ENCODE results near the gene FUT6.
A peak's percentile ranks its signal among the peaks of the same experiment; 100 is the strongest.
"Not testable (repeated sequence)": the region's sequence is repeated elsewhere in the genome, so short reads cannot be mapped to it uniquely, and the experiment has no call there.

FUT6 gene

DNA sequence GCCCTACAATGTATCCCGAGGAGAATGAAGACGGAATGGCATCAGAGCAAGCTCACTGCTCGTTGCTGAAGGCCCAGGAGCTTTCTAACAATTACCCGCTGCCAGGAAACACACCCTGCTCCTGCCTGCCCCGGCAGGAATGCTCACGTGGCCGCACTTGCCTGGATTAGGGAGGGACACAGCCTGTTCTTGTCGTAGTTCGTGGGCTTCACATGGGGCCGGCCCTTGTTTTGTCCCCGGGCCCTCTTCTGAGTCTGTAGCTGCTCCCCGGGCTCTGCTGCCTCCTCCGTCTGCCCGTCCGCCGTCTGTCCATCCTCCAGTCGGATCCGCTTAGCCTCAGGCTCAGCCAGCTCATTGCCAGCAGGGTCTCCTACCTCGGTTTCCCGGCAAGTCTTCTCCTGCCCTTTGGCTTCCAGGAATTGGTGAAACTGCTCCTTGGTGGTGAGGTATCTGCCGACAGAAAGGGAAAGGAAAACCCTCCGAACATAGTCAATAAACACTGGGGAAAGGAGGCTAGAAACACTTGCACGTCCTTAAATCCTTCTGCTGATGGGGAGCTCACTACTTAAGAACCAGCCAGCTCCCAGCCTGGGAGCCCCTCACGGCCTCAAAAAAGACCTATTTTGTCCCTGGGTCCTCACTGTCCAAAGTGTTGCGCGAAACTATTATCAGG is 49.5 kb downstream of the FUT6 start:
- no peaks in the 10 kb centered on the region for H3K9me3 ChIP-seq (ENCODE audit: control insufficient read depth, insufficient read depth, low read depth, low read length)
- no peak overlapping the region for H3K9ac ChIP-seq (ENCODE audit: low read length)
- peaks cover 50% of the 10 kb centered on the region for H3K36me3 ChIP-seq (ENCODE audit: control insufficient read depth, insufficient read depth, low read length)
- H3K27ac ChIP-seq (ENCODE audit: low read depth, low read length): no peak overlapping the region
- H3K27me3 ChIP-seq (ENCODE audit: control insufficient read depth, insufficient read depth, low read length): no peaks in the 10 kb centered on the region
- H3K4me3 ChIP-seq (ENCODE audit: low read depth, low read length): peak overlapping the region; percentile 78
- no peaks in the 10 kb centered on the region for H3K4me1 ChIP-seq (ENCODE audit: control insufficient read depth, insufficient read depth, low read length)

- Histone ChIP-seq H3K4me1 (ENCODE audit: control insufficient read depth, insufficient read depth, low read length) (no peaks in the 10 kb centered on the region), H3K9me3 (ENCODE audit: control insufficient read depth, insufficient read depth, low read depth, low read length) (no peaks in the 10 kb centered on the region), H3K36me3 (ENCODE audit: control insufficient read depth, insufficient read depth, low read length) (peaks cover 56% of the 10 kb centered on the region), H3K4me3 (ENCODE audit: low read depth, low read length) (no peak overlapping the region), H3K27me3 (ENCODE audit: control insufficient read depth, insufficient read depth, low read length) (no peaks in the 10 kb centered on the region), H3K9ac (ENCODE audit: low read length) (no peak overlapping the region), H3K27ac (ENCODE audit: low read depth, low read length) (no peak overlapping the region)
These were observed 50.1 kb downstream of the FUT6 start for GRCh38 chr19:5789351-5789761.

DNA sequence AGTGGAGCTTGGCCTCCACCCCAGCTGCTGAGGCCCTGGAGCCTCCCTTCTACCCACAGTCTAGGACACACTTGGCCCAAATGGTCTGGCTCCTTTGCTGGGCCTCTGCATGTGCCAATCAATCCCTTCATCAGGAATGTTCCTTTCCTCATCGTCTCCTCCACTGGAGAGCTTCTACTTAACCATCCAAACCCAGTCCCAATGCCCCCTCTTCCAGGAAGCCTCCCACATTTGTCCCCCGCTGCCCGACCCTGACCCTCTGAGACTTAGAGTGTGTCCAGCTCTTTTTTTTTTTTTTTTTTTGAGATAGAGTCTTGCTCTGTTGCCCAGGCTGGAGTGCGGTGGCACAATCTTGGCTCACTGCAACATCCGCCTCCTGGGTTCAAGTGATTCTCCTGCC is 51.1 kb downstream of the FUT6 start:
- Histone ChIP-seq H3K4me3 (ENCODE audit: low read depth, low read length) (no peak overlapping the region), H3K27me3 (ENCODE audit: control insufficient read depth, insufficient read depth, low read length) (no peaks in the 10 kb centered on the region), H3K27ac (ENCODE audit: low read depth, low read length) (no peak overlapping the region), H3K9ac (ENCODE audit: low read length) (no peak overlapping the region), H3K9me3 (ENCODE audit: control insufficient read depth, insufficient read depth, low read depth, low read length) (no peaks in the 10 kb centered on the region), H3K36me3 (ENCODE audit: control insufficient read depth, insufficient read depth, low read length) (peaks cover 60% of the 10 kb centered on the region), H3K4me1 (ENCODE audit: control insufficient read depth, insufficient read depth, low read length) (no peaks in the 10 kb centered on the region)

DNA sequence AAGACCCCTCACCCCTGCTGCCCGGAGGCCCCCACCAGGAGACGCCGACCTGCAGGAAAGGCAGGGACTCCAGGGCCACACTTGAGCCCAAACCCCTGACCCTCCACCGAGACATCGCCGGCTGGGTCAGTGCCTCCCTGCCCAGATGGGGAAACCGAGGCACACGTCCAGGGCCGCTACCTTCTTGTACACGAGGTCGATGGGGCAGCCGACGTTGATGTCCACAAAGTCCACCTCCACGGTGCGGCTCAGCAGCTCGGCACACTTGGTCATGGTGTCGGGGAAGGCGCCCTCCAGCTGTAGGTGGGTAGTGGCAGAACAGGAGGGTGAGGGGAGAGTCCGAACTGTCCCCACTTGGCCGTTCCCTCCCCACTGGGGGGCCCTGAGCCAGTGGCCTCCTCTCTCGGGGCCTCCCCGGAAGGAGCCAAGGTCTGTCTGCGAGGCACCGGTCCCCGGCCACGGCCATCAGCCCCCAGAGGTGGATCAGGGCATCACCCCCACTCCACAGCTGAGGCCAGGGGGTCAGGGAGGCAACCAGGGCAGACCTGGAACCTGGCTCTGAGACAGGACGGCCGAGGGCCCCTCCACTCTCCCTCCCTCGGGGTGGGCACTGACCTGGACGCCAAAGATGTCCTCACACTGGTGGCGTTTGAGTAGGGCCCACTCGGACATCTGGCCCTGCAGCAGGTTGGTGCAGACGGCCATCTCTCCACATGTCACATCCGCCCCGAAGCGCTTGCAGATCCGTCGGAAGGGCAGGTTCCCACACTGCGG is 51.9 kb downstream of the FUT6 start:
- Histone ChIP-seq H3K4me3 (ENCODE audit: low read depth, low read length) (no peak overlapping the region), H3K9ac (ENCODE audit: low read length) (no peak overlapping the region), H3K27me3 (ENCODE audit: control insufficient read depth, insufficient read depth, low read length) (no peaks in the 10 kb centered on the region), H3K36me3 (ENCODE audit: control insufficient read depth, insufficient read depth, low read length) (peaks cover 64% of the 10 kb centered on the region), H3K4me1 (ENCODE audit: control insufficient read depth, insufficient read depth, low read length) (no peaks in the 10 kb centered on the region), H3K9me3 (ENCODE audit: control insufficient read depth, insufficient read depth, low read depth, low read length) (no peaks in the 10 kb centered on the region), H3K27ac (ENCODE audit: low read depth, low read length) (no peak overlapping the region)

DNA sequence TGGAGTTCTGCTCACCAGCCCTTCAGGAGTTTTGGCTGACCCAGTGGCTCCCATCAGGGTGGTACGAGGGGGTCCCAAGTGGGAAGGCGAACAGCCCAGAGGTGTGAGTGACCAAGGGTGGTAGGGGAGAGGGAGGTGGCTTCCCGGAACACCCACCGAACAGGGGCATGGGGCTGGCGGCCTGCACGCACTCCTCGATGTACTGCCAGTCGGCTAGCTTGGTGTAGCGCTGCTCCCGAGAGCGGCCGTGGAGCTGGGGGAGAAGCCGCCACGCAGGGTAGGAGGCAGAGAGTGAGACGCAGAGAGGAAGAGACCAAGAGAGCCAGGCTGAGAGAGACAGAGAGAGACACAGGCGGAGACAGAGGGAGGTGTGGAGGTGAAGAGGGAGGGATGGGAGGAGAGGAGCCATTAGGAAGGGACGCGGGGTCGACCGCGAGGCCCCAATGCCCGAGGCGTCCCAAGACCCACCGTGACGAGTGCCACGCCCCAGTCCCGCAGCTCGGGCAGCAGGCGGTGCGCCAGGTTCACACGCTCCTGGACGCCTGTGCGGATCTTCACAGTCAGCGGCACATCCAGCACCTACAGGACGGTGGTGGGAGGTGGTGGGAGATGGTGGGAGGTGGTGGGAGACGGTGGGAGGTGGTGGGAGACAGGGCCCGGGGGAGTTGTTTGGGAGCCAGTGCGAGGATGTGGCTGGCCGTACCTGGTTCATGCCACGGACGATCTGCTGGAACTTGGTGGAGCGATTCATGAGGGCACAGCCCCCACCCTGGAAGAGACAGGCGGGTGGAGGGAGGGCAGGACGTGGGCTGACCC is 52.7 kb downstream of the FUT6 start:
- H3K4me3 ChIP-seq (ENCODE audit: low read depth, low read length): no peak overlapping the region
- no peaks in the 10 kb centered on the region for H3K9me3 ChIP-seq (ENCODE audit: control insufficient read depth, insufficient read depth, low read depth, low read length)
- H3K36me3 ChIP-seq (ENCODE audit: control insufficient read depth, insufficient read depth, low read length): peaks cover 67% of the 10 kb centered on the region
- no peaks in the 10 kb centered on the region for H3K4me1 ChIP-seq (ENCODE audit: control insufficient read depth, insufficient read depth, low read length)
- no peak overlapping the region for H3K27ac ChIP-seq (ENCODE audit: low read depth, low read length)
- H3K27me3 ChIP-seq (ENCODE audit: control insufficient read depth, insufficient read depth, low read length): no peaks in the 10 kb centered on the region
- no peak overlapping the region for H3K9ac ChIP-seq (ENCODE audit: low read length)

- Histone ChIP-seq H3K36me3 (ENCODE audit: control insufficient read depth, insufficient read depth, low read length) (peaks cover 67% of the 10 kb centered on the region), H3K4me3 (ENCODE audit: low read depth, low read length) (no peak overlapping the region)
These were observed 54.1 kb downstream of the FUT6 start for GRCh38 chr19:5785423-5785822.

GRCh38 chr19:5784581-5785147 is 54.8 kb downstream of the FUT6 start, which contains the start of gene PRR22:
PRR22 (minus strand) TSS chr19:5784746; CDS start chr19:5784660, 86 bp downstream.
- no peak within 1 kb of the TSS for H3K27ac ChIP-seq (ENCODE audit: low read depth, low read length)
- H3K4me3 ChIP-seq (ENCODE audit: low read depth, low read length): no peak within 1 kb of the TSS
- H3K4me1 ChIP-seq (ENCODE audit: control insufficient read depth, insufficient read depth, low read length): no peaks in the 10 kb centered on the region
- H3K36me3 ChIP-seq (ENCODE audit: control insufficient read depth, insufficient read depth, low read length): peaks cover 62% of the 10 kb centered on the region
- H3K27me3 ChIP-seq (ENCODE audit: control insufficient read depth, insufficient read depth, low read length): no peaks in the 10 kb centered on the region
- H3K9ac ChIP-seq (ENCODE audit: low read length): no peak within 1 kb of the TSS
- H3K9me3 ChIP-seq (ENCODE audit: control insufficient read depth, insufficient read depth, low read depth, low read length): no peaks in the 10 kb centered on the region

More at GRCh38 chr19:5785423-5785822, 54.1 kb downstream of the FUT6 start:
- no peak overlapping the region for H3K9ac ChIP-seq (ENCODE audit: low read length)
- no peaks in the 10 kb centered on the region for H3K27me3 ChIP-seq (ENCODE audit: control insufficient read depth, insufficient read depth, low read length)
- no peak overlapping the region for H3K27ac ChIP-seq (ENCODE audit: low read depth, low read length)
- no peaks in the 10 kb centered on the region for H3K4me1 ChIP-seq (ENCODE audit: control insufficient read depth, insufficient read depth, low read length)
- H3K9me3 ChIP-seq (ENCODE audit: control insufficient read depth, insufficient read depth, low read depth, low read length): no peaks in the 10 kb centered on the region

GRCh38 chr19:5782945-5783919 is 56.3 kb downstream of the FUT6 start:
- H3K36me3 ChIP-seq (ENCODE audit: control insufficient read depth, insufficient read depth, low read length): peaks cover 49% of the 10 kb centered on the region
- H3K4me1 ChIP-seq (ENCODE audit: control insufficient read depth, insufficient read depth, low read length): no peaks in the 10 kb centered on the region
- no peaks in the 10 kb centered on the region for H3K27me3 ChIP-seq (ENCODE audit: control insufficient read depth, insufficient read depth, low read length)

DNA sequence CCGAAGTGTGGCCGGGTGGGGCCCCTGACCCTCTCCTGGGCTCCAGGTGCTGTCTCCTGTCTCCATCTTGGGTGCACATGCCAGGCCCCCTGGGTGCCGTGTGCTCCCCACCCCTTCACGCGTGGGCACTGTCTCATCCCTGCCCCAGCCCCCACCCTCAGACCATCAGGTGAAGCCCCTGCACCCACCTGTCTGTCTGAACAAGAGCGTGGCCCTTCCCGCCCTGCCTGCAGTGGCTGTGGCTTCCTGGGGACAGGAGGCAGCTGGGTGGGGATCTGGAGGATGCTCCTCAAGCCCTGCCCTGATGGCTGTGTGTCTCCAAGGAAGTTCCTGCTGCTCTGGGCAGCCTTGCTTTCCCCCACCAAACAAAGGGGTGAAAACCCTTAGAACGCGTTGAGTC is 57.2 kb downstream of the FUT6 start:
- peaks cover 40% of the 10 kb centered on the region for H3K36me3 ChIP-seq (ENCODE audit: control insufficient read depth, insufficient read depth, low read length)
- no peaks in the 10 kb centered on the region for H3K4me1 ChIP-seq (ENCODE audit: control insufficient read depth, insufficient read depth, low read length)
- H3K9me3 ChIP-seq (ENCODE audit: control insufficient read depth, insufficient read depth, low read depth, low read length): no peaks in the 10 kb centered on the region
- H3K27me3 ChIP-seq (ENCODE audit: control insufficient read depth, insufficient read depth, low read length): no peaks in the 10 kb centered on the region
- no peak overlapping the region for H3K4me3 ChIP-seq (ENCODE audit: low read depth, low read length)
- no peak overlapping the region for H3K9ac ChIP-seq (ENCODE audit: low read length)
- no peak overlapping the region for H3K27ac ChIP-seq (ENCODE audit: low read depth, low read length)

More at GRCh38 chr19:5782945-5783919, 56.3 kb downstream of the FUT6 start:
- H3K27ac ChIP-seq (ENCODE audit: low read depth, low read length): no peak overlapping the region
- H3K4me3 ChIP-seq (ENCODE audit: low read depth, low read length): no peak overlapping the region
- H3K9me3 ChIP-seq (ENCODE audit: control insufficient read depth, insufficient read depth, low read depth, low read length): no peaks in the 10 kb centered on the region
- no peak overlapping the region for H3K9ac ChIP-seq (ENCODE audit: low read length)

DNA sequence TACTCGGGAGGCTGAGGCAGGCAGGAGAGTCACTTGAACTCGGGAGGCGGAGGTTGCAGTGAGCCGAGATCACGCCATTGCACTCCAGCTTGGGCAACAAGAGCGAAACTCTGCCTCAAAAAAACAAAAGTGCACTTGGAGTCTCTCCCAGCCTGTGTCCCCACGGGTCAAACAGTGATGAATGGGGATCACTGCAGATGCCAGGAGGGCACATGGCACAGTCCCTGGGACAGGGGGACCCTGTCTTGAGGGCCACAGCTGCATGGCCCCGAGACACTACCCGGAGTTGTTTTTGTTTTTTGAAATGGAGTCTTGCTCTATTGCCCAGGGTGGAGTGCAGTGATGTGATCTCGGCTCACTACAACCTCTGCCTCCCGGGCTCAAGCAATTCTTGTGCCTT is 58.6 kb downstream of the FUT6 start:
- not testable (repeated sequence) for H3K9ac ChIP-seq (ENCODE audit: low read length); H3K4me1 ChIP-seq (ENCODE audit: control insufficient read depth, insufficient read depth, low read length); H3K4me3 ChIP-seq (ENCODE audit: low read depth, low read length)

More for the DNA sequence above, 58.6 kb downstream of the FUT6 start:
- H3K9me3 ChIP-seq (ENCODE audit: control insufficient read depth, insufficient read depth, low read depth, low read length); H3K27ac ChIP-seq (ENCODE audit: low read depth, low read length); H3K27me3 ChIP-seq (ENCODE audit: control insufficient read depth, insufficient read depth, low read length): not testable (repeated sequence)
- peaks cover 26% of the 10 kb centered on the region for H3K36me3 ChIP-seq (ENCODE audit: control insufficient read depth, insufficient read depth, low read length)

All from HUES6 (cell line).